DOHH2 (cell line): ENCODE data around the gene FXYD7.

Experiments
- EZH2phosphoT487 ChIP-seq: fragments of 200-600 bp; sonication (generic); IDR thresholded peaks from 2 replicates; pipeline ENCODE4 v1.6.1; 2017; ENCODE audit warnings: borderline replicate concordance, mild to moderate bottlenecking, antibody characterized with exemption, low read length, moderate library complexity, mixed read lengths
- TF ChIP-seq, protein P1 (sequence below): fragments of 200-600 bp; sonication (generic); IDR thresholded peaks from one replicate; pipeline ENCODE4 v1.5.1; 2014; ENCODE audit warnings: antibody characterized with exemption, mild to moderate bottlenecking, low read depth, low read length; ENCODE audit not compliant: poor library complexity, severe bottlenecking

- TF ChIP-seq, protein P1, sequence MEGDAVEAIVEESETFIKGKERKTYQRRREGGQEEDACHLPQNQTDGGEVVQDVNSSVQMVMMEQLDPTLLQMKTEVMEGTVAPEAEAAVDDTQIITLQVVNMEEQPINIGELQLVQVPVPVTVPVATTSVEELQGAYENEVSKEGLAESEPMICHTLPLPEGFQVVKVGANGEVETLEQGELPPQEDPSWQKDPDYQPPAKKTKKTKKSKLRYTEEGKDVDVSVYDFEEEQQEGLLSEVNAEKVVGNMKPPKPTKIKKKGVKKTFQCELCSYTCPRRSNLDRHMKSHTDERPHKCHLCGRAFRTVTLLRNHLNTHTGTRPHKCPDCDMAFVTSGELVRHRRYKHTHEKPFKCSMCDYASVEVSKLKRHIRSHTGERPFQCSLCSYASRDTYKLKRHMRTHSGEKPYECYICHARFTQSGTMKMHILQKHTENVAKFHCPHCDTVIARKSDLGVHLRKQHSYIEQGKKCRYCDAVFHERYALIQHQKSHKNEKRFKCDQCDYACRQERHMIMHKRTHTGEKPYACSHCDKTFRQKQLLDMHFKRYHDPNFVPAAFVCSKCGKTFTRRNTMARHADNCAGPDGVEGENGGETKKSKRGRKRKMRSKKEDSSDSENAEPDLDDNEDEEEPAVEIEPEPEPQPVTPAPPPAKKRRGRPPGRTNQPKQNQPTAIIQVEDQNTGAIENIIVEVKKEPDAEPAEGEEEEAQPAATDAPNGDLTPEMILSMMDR = no peak
- TF ChIP-seq EZH2phosphoT487 = no peak
Measured at GRCh38 chr19:35154525-35155406, 11.7 kb downstream of the FXYD7 start, which contains the start of gene FXYD5.
